Mesothelial cell of epicardium (in vitro differentiated cells): Measurements from ENCODE around the gene ADAM11. TPM values are rescaled to one million over a fixed set of nuclear protein-coding genes. Genes with fewer than 3 reads are reported as not detected.

Source experiments
- DNase-seq, 2 experiments: peaks; one replicate each; pipeline ENCODE4 v3.0.0; 2021; ENCODE audit warnings: low spot score in 2 of 2; ENCODE audit not compliant: unreplicated experiment in 2 of 2
- H3K27ac Mint-ChIP-seq: 2 replicates; pipeline ENCODE4 v1.8.0; 2021; ENCODE audit warnings: mixed read lengths
- H3K27me3 Mint-ChIP-seq: 2 replicates; pipeline ENCODE4 v1.8.0; 2021; ENCODE audit warnings: low read depth, mixed read lengths
- H3K36me3 Mint-ChIP-seq: 2 replicates; pipeline ENCODE4 v1.8.0; 2021; ENCODE audit warnings: mixed read lengths
- H3K4me1 Mint-ChIP-seq: 2 replicates; pipeline ENCODE4 v1.8.0; 2021; ENCODE audit warnings: mixed read lengths
- H3K4me3 Mint-ChIP-seq: 2 replicates; pipeline ENCODE4 v1.8.0; 2021; ENCODE audit warnings: mild to moderate bottlenecking, moderate library complexity, mixed read lengths
- H3K9me3 Mint-ChIP-seq: 2 replicates; pipeline ENCODE4 v1.8.0; 2021; ENCODE audit warnings: mixed read lengths
- CTCF ChIP-seq: fragments of 200-600 bp; sonication (generic); IDR thresholded peaks from one replicate; pipeline ENCODE4 v1.5.0; 2021; ENCODE audit warnings: antibody characterized with exemption; ENCODE audit not compliant: unreplicated experiment
- total RNA-seq: library from RNA; stranded (reverse); gene quantifications from 3 replicates; pipeline ENCODE4 v1.2.1, GENCODE V29; 2021

ADAM11 gene
- total RNA-seq, 1 donor from 2014 or later: 8.5 TPM

- Mint-ChIP-seq H3K4me1 (no peaks in the 10 kb centered on the region), H3K9me3 (no peaks in the 10 kb centered on the region), H3K27me3 (peaks cover 5% of the 10 kb centered on the region), H3K27ac (no peak overlapping the region), H3K4me3 (no peak overlapping the region), H3K36me3 (no peaks in the 10 kb centered on the region)
- TF ChIP-seq CTCF: no peak
- no peak for DNase-seq
Observed at GRCh38 chr17:44769647-44770084, 10.9 kb downstream of the ADAM11 start.

GRCh38 chr17:44770166-44770925 is 11.6 kb downstream of the ADAM11 start:
- no peaks in the 10 kb centered on the region for H3K36me3 Mint-ChIP-seq
- H3K27me3 Mint-ChIP-seq: peaks cover 5% of the 10 kb centered on the region
- H3K4me3 Mint-ChIP-seq: no peak overlapping the region
- peaks cover 2% of the 10 kb centered on the region for H3K4me1 Mint-ChIP-seq
- H3K27ac Mint-ChIP-seq: no peak overlapping the region
- no peak for DNase-seq
- no peak for TF ChIP-seq CTCF
- H3K9me3 Mint-ChIP-seq: no peaks in the 10 kb centered on the region

- no peak for DNase-seq
- no peaks in the 10 kb centered on the region for H3K9me3 Mint-ChIP-seq
Observed at GRCh38 chr17:44772308-44773045, 13.7 kb downstream of the ADAM11 start.

GRCh38 chr17:44773140-44773539 is 14.4 kb downstream of the ADAM11 start:
- Mint-ChIP-seq H3K4me3 (no peak overlapping the region), H3K27ac (no peak overlapping the region), H3K4me1 (peaks cover 2% of the 10 kb centered on the region), H3K36me3 (no peaks in the 10 kb centered on the region), H3K9me3 (no peaks in the 10 kb centered on the region), H3K27me3 (peaks cover 11% of the 10 kb centered on the region)
- DNase-seq: no peak
- no peak for TF ChIP-seq CTCF

More at GRCh38 chr17:44772308-44773045, 13.7 kb downstream of the ADAM11 start:
- no peak overlapping the region for H3K4me3 Mint-ChIP-seq
- H3K27ac Mint-ChIP-seq: no peak overlapping the region
- peaks cover 2% of the 10 kb centered on the region for H3K4me1 Mint-ChIP-seq
- TF ChIP-seq CTCF: no peak
- no peaks in the 10 kb centered on the region for H3K36me3 Mint-ChIP-seq
- peaks cover 8% of the 10 kb centered on the region for H3K27me3 Mint-ChIP-seq

- Mint-ChIP-seq H3K4me3 (peak overlapping the region; percentile 78), H3K27ac (peak overlapping the region; percentile 88), H3K4me1 (peaks cover 4% of the 10 kb centered on the region), H3K36me3 (no peaks in the 10 kb centered on the region), H3K9me3 (no peaks in the 10 kb centered on the region), H3K27me3 (peaks cover 11% of the 10 kb centered on the region)
- DNase-seq: peak; percentile 85 to 97
- TF ChIP-seq CTCF: peak; percentile 98
Observed at GRCh38 chr17:44774271-44775135, 15.7 kb downstream of the ADAM11 start.
